GM21529 (cell line): Measurements from ENCODE around the gene LENG8.

Source experiments
- ATAC-seq: cut with Tn5 transposase; IDR thresholded peaks from one replicate; pipeline ENCODE4 v1.9.1; 2021; ENCODE audit not compliant: unreplicated experiment

Gene LENG8

DNA sequence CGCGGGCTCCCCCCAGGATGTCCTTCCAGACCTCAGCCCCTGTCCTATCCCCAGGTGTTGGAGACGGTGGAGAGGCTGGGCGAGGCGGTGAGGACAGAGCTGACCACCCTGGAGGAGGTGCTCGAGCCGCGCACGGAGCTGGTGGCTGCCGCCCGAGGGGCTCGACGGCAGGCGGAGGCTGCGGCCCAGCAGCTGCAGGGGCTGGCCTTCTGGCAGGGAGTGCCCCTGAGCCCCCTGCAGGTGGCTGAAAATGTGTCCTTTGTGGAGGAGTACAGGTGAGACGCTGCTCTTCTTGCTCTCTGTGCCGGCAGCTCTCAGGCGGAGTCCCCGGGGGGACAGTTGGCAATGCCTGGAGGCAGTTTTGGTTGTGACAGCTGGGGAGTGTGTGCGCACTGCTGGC lies 26.9 kb upstream of the LENG8 start:
- no peak for ATAC-seq

GRCh38 chr19:54424201-54424600 lies 24.8 kb upstream of the LENG8 start:
- ATAC-seq = no peak

DNA sequence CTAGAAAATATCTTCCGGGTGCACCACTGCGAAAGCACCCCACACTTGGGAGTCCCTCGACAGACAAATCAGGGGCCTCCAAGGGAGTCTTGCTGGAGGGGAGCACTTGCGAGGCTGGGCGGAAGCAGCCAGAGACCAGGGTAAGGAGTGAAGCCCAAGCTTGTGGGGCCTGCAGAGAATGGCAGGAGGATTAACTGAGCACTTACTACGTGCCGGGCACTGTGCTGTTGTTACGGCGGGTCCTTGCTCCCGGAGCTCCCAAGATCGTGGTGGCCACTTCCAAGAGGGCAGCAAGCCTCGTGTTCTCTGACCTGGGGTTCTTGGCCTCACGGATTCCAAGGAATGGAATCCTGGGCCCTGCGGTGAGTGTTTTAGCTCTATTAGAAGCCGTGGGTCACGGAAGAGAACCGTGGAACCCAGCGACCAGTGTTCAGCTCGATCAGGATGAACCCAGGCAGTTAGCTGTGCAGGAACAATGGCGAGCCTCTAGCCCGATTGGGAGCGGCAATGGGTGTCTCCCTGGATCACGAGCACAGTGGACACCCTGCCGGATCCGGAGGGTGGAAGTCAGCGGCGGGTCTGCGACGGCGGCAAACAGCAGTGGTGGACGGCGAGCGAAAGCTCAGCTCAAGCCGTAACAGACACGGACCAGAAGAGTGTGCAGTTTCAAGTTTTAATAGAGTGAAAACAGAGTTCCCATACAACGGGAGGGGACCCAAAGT lies 24.2 kb upstream of the LENG8 start:
- no peak for ATAC-seq

- no peak for ATAC-seq
Measured at GRCh38 chr19:54425382-54425723, 23.6 kb upstream of the LENG8 start.

- ATAC-seq = no peak
Measured at GRCh38 chr19:54426291-54426931, 22.6 kb upstream of the LENG8 start.

DNA sequence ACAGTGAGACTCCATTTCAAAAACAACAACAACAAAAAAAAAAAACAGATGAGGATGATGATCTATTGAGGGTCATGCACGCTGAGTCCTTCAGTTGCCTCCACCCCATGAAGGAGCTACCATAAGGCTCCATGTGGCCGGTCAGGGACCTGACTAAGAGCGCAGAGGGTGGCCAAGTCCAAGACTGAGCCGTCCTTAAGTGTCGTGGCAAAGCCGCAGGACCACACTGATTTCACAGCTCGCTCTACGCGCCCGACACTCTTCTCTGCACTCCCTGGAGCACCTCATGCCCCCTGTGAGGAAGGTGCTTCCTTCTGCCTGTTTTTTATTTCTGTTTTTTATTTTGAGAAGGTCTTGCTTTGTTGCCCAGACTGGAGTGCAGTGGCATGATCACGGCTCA lies 21.4 kb upstream of the LENG8 start:
- ATAC-seq = no peak

DNA sequence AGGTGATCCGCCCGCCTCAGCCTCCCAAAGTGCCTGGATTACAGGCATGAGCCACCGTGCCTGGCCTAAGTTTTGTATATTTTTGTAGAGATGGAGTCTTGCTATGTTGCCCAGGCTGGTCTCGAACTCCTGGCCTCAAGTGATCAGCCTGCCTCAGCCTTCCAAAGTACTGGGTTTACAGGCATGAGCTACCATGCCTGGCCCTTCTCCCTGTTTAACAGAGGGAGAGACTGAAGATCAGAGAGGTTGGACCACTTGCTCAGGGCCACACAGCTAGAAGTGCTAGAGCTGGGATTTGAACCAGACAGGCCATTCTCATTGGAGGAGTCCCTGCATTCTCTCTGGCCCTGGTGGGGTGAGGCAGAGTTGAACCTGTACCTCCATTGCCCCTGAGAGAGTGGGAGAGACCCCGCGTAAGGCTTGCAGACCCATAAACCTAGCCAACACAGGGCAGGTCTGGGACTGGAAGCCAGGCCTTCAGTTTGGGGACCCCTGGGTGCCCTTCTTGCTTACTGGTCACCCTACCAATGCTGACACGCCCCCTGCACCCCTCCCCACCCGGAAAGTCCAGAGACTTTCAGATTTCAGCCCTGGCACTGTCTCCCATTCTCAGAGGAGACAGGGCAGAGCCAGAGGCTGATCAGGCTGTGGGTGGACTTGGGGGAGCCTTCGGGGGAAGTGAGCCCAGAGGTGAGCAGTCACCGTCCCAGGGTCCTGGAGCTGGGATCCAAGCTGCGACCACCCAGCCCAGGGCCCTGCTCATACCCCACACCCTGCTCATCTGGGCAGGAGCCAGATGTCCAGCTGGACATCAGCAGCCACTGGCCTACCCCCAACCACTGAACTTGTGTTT lies 20.4 kb upstream of the LENG8 start:
- ATAC-seq = no peak

DNA sequence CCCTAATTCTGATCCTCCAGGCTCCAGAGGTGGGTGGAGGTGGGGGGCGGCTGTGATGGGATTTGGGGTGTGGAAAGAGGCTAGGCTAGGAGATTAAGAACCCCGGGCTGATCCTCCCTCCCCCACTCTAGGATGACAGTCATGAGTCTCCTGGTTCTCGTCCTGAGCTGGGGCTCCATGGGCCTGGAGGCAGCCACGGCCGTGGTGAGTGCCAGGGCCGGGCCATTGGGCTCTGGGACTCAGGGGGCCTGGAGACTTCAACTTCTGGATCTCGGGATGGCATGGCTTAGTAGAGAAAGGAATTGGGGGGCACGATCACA lies 19.9 kb upstream of the LENG8 start:
- no peak for ATAC-seq

GRCh38 chr19:54429545-54430227 lies 19.3 kb upstream of the LENG8 start:
- ATAC-seq = no peak

- no peak for ATAC-seq
Measured at GRCh38 chr19:54430306-54431254, 18.4 kb upstream of the LENG8 start.

DNA sequence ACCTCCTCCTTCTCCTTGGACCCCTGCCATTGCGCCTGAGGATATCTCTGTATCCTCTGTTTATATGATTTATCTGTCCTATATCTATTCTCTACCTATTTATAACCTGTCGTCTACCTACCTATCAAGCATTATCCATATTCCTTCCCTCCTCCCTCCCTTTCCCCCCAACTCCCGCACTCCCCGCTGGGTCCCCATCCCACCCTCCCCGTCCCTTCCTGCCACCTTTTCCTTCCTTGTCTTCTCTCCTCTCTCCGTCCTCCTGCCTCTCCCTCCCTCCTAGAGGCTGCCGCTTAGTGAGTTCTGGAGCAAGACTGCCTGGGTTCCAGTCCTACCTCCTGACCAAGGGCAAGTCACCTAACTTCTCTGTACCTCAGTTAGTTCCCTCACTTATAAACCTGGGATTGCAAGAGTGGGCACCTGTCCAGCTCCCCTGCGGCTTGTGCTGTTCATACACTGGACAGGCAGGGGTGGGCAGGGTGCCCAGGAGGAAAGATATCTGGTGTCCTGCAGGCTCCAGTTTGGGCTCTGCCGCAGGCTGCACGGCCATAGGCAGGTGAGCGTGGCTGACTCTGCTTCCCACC lies 17.7 kb upstream of the LENG8 start:
- ATAC-seq = no peak

DNA sequence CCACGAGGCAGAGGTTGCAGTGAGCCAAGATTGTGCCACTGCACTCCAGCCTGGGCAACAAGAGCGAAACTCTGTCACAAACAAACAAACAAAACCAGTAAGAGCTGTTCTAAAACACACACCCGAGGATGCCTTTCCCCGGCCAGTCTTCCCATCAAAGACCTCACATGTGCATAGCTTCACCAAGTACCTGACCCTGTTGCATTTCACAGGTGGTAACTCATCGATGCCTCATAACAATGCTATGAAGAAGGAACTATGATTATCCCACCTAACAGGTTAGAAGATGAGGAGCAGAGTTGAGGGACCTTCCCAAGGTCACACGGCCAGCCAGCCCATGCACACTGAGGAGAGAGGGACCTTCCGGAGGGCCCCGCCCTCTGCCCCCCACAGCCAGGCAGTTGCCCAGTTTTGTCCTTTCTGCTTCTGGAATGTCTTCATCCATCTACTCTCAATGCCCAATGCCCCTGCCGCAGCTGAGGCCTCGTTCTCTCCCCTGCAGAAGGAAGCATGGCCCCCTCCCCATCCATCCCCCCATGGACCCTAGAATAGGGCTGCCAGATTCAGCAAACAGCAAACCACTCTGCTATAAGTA lies 16.8 kb upstream of the LENG8 start:
- no peak for ATAC-seq

GRCh38 chr19:54433697-54434096 lies 15.3 kb upstream of the LENG8 start:
- no peak for ATAC-seq

- ATAC-seq = no peak
Measured at GRCh38 chr19:54434112-54434872, 14.7 kb upstream of the LENG8 start.

GRCh38 chr19:54434873-54435214 lies 14.2 kb upstream of the LENG8 start:
- no peak for ATAC-seq

DNA sequence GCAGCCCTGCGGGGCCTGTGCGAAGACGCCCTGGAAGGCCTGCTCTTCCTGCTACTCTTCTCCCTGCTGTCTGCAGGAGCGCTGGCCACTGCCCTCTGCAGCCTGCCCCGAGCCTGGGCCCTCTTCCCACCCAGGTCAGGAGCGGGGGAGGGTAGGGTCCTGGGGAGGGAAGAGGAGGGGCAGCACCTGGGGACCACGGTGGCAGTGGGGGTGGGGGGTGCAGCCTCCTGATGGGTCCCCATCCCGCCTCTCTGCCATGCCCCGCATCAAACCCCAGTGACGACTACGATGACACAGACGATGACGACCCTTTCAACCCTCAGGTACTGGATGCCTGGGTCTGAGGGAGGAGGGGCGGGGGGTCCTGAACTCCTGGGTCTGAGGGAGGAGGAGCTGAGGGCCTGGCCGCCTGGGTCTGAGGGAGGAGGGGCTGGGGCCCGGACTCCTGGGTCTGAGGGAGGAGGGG lies 13.4 kb upstream of the LENG8 start:
- no peak for ATAC-seq

DNA sequence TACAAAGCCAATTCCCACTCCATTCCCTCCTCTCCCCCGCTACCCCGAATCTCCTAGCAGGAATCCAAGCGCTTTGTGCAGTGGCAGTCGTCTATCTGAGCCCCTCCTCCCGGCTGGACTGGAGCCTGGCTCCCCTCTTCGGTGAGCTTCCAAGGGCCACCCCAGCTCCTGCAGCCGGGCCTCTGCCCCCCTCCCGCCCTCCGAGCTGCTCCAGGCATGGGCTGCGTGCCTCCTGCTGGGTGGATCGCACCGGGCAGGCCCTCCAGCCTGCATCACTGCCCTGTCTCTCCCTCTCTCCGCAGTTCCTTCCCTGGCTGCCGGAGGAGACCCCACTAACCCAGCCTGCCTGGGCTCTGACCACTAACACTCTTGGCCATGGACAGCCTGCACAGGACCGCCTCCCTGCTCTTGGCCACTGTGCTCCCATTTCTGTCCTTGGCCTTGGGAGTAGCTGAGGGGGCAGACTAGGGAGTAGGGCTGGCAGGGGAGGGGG lies 12.9 kb upstream of the LENG8 start:
- no peak for ATAC-seq

- ATAC-seq = no peak
Measured at GRCh38 chr19:54436628-54437252, 12.3 kb upstream of the LENG8 start.
